GM21381 (cell line): ENCODE results near the gene TBL3.
"Not testable (repeated sequence)": the region's sequence is repeated elsewhere in the genome, so short reads cannot be mapped to it uniquely, and the experiment has no call there.

Experiments
- ATAC-seq: cut with Tn5 transposase; IDR thresholded peaks from one replicate; pipeline ENCODE4 v1.9.1; 2021; ENCODE audit warnings: mild to moderate bottlenecking, moderate library complexity; ENCODE audit not compliant: unreplicated experiment

The TBL3 gene

GRCh38 chr16:1971796-1972489 is at the start of gene TBL3:
Gene TBL3 (plus strand): TSS chr16:1972053. CDS start chr16:1972165, 112 bp downstream.
- peak; percentile 74 for ATAC-seq

GRCh38 chr16:1922357-1922756 is 49.5 kb upstream of the TBL3 start:
- ATAC-seq: no peak

- no peak for ATAC-seq
These were observed 48.4 kb upstream of the TBL3 start for GRCh38 chr16:1923299-1924034.

GRCh38 chr16:1924095-1924494 is 47.8 kb upstream of the TBL3 start:
- no peak for ATAC-seq

GRCh38 chr16:1926271-1926670 is 45.6 kb upstream of the TBL3 start:
- no peak for ATAC-seq

- ATAC-seq: no peak
These were observed 42.7 kb upstream of the TBL3 start for GRCh38 chr16:1929105-1929504.

- ATAC-seq: peak; percentile 88
These were observed 42.1 kb upstream of the TBL3 start for GRCh38 chr16:1929578-1930337.

- no peak for ATAC-seq
These were observed 41.5 kb upstream of the TBL3 start for GRCh38 chr16:1930338-1930720.

GRCh38 chr16:1932050-1933028 is 39.5 kb upstream of the TBL3 start:
- ATAC-seq: no peak

- no peak for ATAC-seq
These were observed 38.7 kb upstream of the TBL3 start for GRCh38 chr16:1933097-1933661.

- no peak for ATAC-seq
These were observed 34.8 kb upstream of the TBL3 start for GRCh38 chr16:1936945-1937479.

GRCh38 chr16:1938316-1938715 is 33.5 kb upstream of the TBL3 start:
- ATAC-seq: no peak

- no peak for ATAC-seq
These were observed 32.9 kb upstream of the TBL3 start for GRCh38 chr16:1938910-1939309.

- ATAC-seq: not testable (repeated sequence)
These were observed 32.0 kb upstream of the TBL3 start for GRCh38 chr16:1939833-1940232.

- no peak for ATAC-seq
These were observed 31.3 kb upstream of the TBL3 start for GRCh38 chr16:1940273-1941161.

- ATAC-seq: no peak
These were observed 30.4 kb upstream of the TBL3 start for GRCh38 chr16:1941162-1942046.

GRCh38 chr16:1942047-1942809 is 29.6 kb upstream of the TBL3 start:
- no peak for ATAC-seq
